ENCODE measurements around the gene RHOH. TPM values are rescaled to one million over a fixed set of nuclear protein-coding genes. Genes with fewer than 3 reads are reported as not detected.

The RHOH gene
- total and polyA plus RNA-seq, 9 donors, result 0.31 to 3.2 (median 0.98) TPM

DNA sequence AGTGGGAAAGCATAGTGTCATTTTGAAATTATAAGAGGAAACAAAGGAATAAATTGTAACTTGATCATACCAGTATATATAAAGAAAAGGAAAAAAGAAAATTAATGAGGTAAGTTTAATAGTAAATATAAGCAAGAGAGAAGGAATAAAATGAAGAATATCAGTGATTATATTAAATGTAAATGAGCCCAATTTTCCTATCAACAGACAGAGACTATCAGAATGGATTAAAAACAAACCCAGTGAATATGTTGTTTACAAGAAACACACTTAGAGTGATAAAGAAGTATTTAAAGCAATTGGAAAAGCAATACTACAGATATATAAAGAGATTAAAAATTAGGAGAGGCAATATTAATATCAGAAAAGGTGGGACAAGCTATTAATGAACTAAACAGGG, 28.8 kb upstream of the RHOH start:
- Histone ChIP-seq H3K4me3 (no peak overlapping the region), H3K27ac (no peak overlapping the region), H3K9me3 (peaks cover 0 to 6% of the 10 kb centered on the region in 2 donors), H3K27me3 (no peaks in the 10 kb centered on the region), H3K4me1 (ENCODE audit: insufficient read depth) (no peaks in the 10 kb centered on the region), H3K36me3 (no peaks in the 10 kb centered on the region)
- no peak for DNase-seq
- intact Hi-C loops (cut with DNase I), result no loop called here
- TF ChIP-seq POLR2A (IDR thresholded peaks at IDR 0.05), result no peak
- no peak for TF ChIP-seq EP300 (IDR thresholded peaks at IDR 0.05)
- TF ChIP-seq, protein P1, sequence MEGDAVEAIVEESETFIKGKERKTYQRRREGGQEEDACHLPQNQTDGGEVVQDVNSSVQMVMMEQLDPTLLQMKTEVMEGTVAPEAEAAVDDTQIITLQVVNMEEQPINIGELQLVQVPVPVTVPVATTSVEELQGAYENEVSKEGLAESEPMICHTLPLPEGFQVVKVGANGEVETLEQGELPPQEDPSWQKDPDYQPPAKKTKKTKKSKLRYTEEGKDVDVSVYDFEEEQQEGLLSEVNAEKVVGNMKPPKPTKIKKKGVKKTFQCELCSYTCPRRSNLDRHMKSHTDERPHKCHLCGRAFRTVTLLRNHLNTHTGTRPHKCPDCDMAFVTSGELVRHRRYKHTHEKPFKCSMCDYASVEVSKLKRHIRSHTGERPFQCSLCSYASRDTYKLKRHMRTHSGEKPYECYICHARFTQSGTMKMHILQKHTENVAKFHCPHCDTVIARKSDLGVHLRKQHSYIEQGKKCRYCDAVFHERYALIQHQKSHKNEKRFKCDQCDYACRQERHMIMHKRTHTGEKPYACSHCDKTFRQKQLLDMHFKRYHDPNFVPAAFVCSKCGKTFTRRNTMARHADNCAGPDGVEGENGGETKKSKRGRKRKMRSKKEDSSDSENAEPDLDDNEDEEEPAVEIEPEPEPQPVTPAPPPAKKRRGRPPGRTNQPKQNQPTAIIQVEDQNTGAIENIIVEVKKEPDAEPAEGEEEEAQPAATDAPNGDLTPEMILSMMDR (IDR thresholded peaks at IDR 0.05), result no peak

DNA sequence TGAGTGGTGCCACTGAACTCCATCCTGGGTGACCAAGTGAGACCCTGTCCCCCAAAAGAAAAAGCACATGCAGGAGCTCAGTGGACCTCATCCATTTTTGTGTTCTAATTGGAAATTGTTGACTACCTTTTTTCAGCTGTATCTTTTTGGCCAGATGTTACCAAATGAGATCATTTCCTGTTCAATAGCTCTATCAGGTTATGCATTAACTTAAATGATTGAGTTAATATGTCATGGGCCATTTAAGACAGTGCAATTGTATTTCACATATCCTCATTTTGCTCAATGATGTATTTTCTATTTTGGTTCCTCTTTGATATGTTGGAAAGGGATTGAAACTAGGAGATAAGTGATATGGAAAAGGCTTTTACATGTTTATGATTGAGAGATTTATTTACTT, 26.2 kb upstream of the RHOH start:
- H3K4me1 ChIP-seq (ENCODE audit: insufficient read depth), result no peaks in the 10 kb centered on the region
- no peak for DNase-seq
- no peak overlapping the region for H3K4me3 ChIP-seq
- no peaks in the 10 kb centered on the region for H3K36me3 ChIP-seq
- intact Hi-C loops (cut with DNase I), result no loop called here
- no peak overlapping the region for H3K27ac ChIP-seq
- no peaks in the 10 kb centered on the region for H3K27me3 ChIP-seq
- TF ChIP-seq, protein P1 (IDR thresholded peaks at IDR 0.05), result no peak
- TF ChIP-seq POLR2A (IDR thresholded peaks at IDR 0.05) (no peak), EP300 (IDR thresholded peaks at IDR 0.05) (no peak)
- peaks cover 0 to 6% of the 10 kb centered on the region in 2 donors for H3K9me3 ChIP-seq

DNA sequence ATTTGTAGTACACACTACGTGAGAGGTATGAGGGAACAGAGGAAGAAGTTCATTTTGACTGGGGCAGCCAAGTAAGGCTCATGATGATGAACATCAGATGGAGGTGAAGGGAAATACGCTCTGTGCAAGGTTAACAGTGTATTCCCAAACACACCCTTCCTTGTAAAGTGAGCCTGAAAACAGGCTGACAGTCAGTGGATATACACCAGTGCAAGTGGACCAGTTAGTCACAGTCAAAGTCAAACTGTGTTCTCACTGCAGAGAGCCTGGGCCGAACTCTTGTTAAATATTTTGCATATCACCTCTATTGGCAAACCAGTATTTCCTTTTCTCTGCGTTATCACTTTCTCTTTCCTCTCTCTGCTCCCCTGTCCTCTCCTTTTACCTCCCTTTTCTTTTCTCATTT, 23.4 kb upstream of the RHOH start:
- no peak overlapping the region for H3K27ac ChIP-seq
- intact Hi-C loops (cut with DNase I), result no loop called here
- no peak for TF ChIP-seq EP300 (IDR thresholded peaks at IDR 0.05)
- TF ChIP-seq, protein P1 (IDR thresholded peaks at IDR 0.05), result no peak
- TF ChIP-seq POLR2A (IDR thresholded peaks at IDR 0.05), result no peak
- H3K9me3 ChIP-seq, result peaks cover 0 to 6% of the 10 kb centered on the region in 2 donors
- H3K27me3 ChIP-seq, result no peaks in the 10 kb centered on the region
- no peak for DNase-seq
- WGBS, 3 donors, result 30 to 50% (median 43%) methylated on average over 4 of the region's 4 CpGs
- H3K4me1 ChIP-seq (ENCODE audit: insufficient read depth), result no peaks in the 10 kb centered on the region
- no peaks in the 10 kb centered on the region for H3K36me3 ChIP-seq
- no peak overlapping the region for H3K4me3 ChIP-seq

DNA sequence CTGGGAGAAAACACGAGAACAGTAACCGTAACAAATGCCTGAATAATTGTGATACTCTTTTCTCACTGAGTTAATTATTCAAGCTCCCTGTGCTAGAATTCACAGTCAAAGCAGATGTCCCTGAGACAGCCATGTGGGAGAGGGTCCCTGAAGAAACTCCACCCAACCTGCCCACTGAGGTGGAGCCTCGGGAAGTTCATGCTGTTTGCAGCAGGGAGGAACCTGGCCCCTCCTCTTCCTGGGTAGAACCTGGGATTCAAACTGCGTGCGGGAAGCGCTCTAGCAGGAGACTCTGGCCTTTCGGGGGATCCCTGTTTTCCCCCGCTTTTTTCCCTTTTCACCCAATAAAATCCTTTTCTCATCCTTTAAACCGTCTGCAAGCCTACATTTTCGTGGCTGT, 20.2 kb upstream of the RHOH start:
- TF ChIP-seq, protein P1 (IDR thresholded peaks at IDR 0.05), result no peak
- TF ChIP-seq POLR2A (IDR thresholded peaks at IDR 0.05), result no peak
- H3K9me3 ChIP-seq, result no peaks in the 10 kb centered on the region
- no peaks in the 10 kb centered on the region for H3K4me1 ChIP-seq (ENCODE audit: insufficient read depth)
- no peak for DNase-seq
- no peak overlapping the region for H3K27ac ChIP-seq
- 26 to 39% (median 33%) methylated on average over 10 of the region's 10 CpGs for WGBS, 3 donors
- intact Hi-C loops (cut with DNase I), result no loop called here
- no peaks in the 10 kb centered on the region for H3K27me3 ChIP-seq
- H3K36me3 ChIP-seq, result no peaks in the 10 kb centered on the region
- H3K4me3 ChIP-seq, result no peak overlapping the region

DNA sequence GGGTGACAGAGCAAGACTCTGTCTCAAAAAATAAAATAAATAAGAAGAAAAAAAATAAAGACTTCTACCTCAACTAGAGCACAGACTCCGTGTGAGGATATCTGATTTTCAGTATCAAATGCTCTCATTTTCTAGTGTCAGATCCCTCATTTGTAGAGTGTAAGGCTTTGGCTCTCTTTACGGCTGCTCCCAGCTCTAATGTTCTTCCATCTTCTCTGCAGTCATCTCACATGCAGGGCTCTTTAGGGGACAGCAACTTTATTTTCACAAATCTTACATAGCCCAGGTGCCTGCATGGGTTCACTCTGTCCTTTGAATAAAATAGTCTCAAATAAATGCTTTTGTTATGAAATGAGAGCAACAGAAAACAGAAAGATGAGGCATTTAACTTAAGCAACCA, 19.2 kb upstream of the RHOH start:
- TF ChIP-seq POLR2A (IDR thresholded peaks at IDR 0.05), result no peak
- TF ChIP-seq, protein P1 (IDR thresholded peaks at IDR 0.05), result no peak
- TF ChIP-seq EP300 (IDR thresholded peaks at IDR 0.05), result no peak
- intact Hi-C loops (cut with DNase I), result no loop called here

More for the DNA sequence above, 19.2 kb upstream of the RHOH start:
- H3K4me3 ChIP-seq, result no peak overlapping the region
- no peaks in the 10 kb centered on the region for H3K36me3 ChIP-seq
- H3K27me3 ChIP-seq, result no peaks in the 10 kb centered on the region
- 56 to 70% (median 67%) methylated on average over 2 of the region's 2 CpGs for WGBS, 3 donors
- no peak for DNase-seq
- no peak overlapping the region for H3K27ac ChIP-seq
- H3K9me3 ChIP-seq, result no peaks in the 10 kb centered on the region
- no peaks in the 10 kb centered on the region for H3K4me1 ChIP-seq (ENCODE audit: insufficient read depth)

Data from ovary (tissue), 9 donors.